ENCODE measurements around the gene SH3BP4.

- TF ChIP-seq ATF2 (IDR thresholded peaks at IDR 0.05; ENCODE audit: low read length) (no peak), MAX (IDR thresholded peaks at IDR 0.05; ENCODE audit: low read depth, low read length) (no peak), CTCF (IDR thresholded peaks at IDR 0.05 in 2 of 3, conservative IDR thresholded peaks at IDR 0.05 in 1 of 3; ENCODE audit: control insufficient read depth in 2 of 3, extremely low read depth in 1 of 3, insufficient read depth in 1 of 3, low read depth in 3 of 3, low read length in 3 of 3) (no peak), ZBED1 (IDR thresholded peaks at IDR 0.05; ENCODE audit: borderline replicate concordance) (no peak), REST (IDR thresholded peaks at IDR 0.05; ENCODE audit: low read depth, low read length) (no peak), CBX3 (IDR thresholded peaks at IDR 0.05; ENCODE audit: borderline replicate concordance, low read depth) (no peak), EP300 (IDR thresholded peaks at IDR 0.05; ENCODE audit: borderline replicate concordance in 1 of 2, control insufficient read depth in 1 of 2, low read depth in 2 of 2, low read length in 2 of 2) (no peak), POLR2AphosphoS2 (IDR thresholded peaks at IDR 0.05; ENCODE audit: low read depth, low read length) (no peak), NFXL1 (IDR thresholded peaks at IDR 0.05; ENCODE audit: borderline replicate concordance) (no peak), CREB1 (IDR thresholded peaks at IDR 0.05; ENCODE audit: low read depth) (no peak), SUPT20H (IDR thresholded peaks at IDR 0.05; ENCODE audit: borderline replicate concordance, control insufficient read depth, low read depth, low read length) (no peak), GABPA (IDR thresholded peaks at IDR 0.05; ENCODE audit: low read depth) (no peak), CEBPB (IDR thresholded peaks at IDR 0.05; ENCODE audit: borderline replicate concordance in 1 of 2, low read depth in 2 of 2, low read length in 2 of 2) (no peak)
Measured at GRCh38 chr2:235030126-235030525, 78.3 kb downstream of the SH3BP4 start.

Measured in GM12878 (cell line).